RWPE1 (cell line): Measurements from ENCODE around the gene ZNF268.

Experiments used
- CTCF ChIA-PET: fragments of 350-600 bp; sonication (Branson Sonifier 250); formaldehyde crosslinking; extraction: SDS; loops from one replicate; lab custom pipeline; 2021; lab: Yijun Ruan, JAX
- POLR2A ChIA-PET: fragments of 400-600 bp; formaldehyde crosslinking; extraction: SDS; loops from one replicate; lab custom pipeline; 2020; ENCODE audit warnings: antibody characterized with exemption; ENCODE audit not compliant: low non-redundant PET; lab: Yijun Ruan, JAX
- DNase-seq: peaks from one replicate; pipeline ENCODE4 v3.0.0; 2012; ENCODE audit warnings: low spot score
- H3K27ac ChIP-seq: fragments of 450-650 bp; 2 replicates; pipeline ENCODE4 v1.5.1; 2017
- CTCF ChIP-seq: fragments of 450-650 bp; conservative IDR thresholded peaks from 2 replicates; pipeline ENCODE4 v1.5.1; 2017; ENCODE audit warnings: low read depth, mild to moderate bottlenecking

The ZNF268 gene

DNA sequence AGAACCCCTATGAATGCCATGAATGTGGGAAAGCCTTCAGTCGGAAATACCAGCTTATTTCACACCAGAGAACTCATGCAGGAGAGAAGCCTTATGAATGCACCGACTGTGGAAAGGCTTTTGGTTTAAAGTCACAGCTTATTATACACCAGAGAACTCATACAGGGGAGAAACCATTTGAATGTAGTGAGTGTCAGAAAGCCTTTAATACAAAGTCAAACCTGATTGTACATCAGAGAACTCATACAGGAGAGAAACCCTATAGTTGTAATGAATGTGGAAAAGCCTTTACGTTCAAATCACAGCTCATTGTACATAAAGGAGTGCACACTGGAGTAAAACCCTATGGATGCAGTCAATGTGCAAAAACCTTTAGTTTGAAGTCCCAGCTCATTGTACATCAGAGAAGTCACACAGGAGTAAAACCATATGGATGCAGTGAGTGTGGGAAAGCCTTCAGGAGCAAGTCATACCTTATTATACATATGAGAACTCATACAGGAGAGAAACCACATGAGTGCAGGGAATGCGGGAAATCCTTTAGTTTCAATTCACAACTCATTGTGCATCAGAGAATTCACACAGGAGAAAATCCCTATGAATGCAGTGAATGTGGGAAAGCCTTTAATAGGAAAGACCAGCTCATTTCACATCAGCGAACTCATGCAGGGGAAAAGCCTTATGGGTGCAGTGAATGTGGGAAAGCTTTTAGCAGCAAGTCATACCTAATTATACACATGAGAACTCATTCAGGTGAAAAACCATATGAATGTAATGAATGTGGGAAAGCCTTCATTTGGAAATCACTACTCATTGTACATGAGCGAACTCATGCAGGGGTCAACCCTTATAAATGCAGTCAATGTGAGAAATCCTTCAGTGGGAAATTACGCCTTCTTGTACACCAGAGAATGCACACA lies 22.3 kb downstream of the ZNF268 start:
- CTCF ChIA-PET: no interaction called here
- no peak overlapping the region for H3K27ac ChIP-seq
- TF ChIP-seq CTCF: no peak
- no peak for DNase-seq
- POLR2A ChIA-PET: no interaction called here

GRCh38 chr12:133204264-133204603 lies 22.9 kb downstream of the ZNF268 start:
- no peak for DNase-seq
- H3K27ac ChIP-seq: no peak overlapping the region
- POLR2A ChIA-PET: no interaction called here
- TF ChIP-seq CTCF: no peak
- CTCF ChIA-PET: no interaction called here

DNA sequence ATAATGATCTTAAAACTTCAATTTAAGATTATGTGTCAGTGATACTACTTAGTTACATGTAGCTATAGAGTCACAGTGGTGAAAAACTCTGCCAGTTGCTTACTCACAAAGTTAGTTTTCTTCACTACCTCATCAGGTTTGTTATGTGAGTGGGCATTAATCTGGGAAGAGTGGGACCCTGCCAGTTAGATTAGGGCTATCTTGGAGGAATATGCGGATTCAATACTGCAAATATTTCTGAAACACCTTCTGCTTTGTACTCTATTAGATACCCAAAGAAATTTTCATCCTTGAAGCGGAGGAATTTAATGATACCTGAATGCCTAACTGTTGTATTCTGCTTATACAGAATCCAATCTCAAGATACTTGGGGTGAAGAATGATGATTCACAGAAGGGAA lies 25.1 kb downstream of the ZNF268 start:
- ChIA-PET CTCF (no interaction called here), POLR2A (no interaction called here)
- TF ChIP-seq CTCF: no peak
- DNase-seq: no peak
- no peak overlapping the region for H3K27ac ChIP-seq

GRCh38 chr12:133215724-133216123 lies 34.4 kb downstream of the ZNF268 start:
- ChIA-PET CTCF (no interaction called here), POLR2A (no interaction called here)
- DNase-seq: no peak
- H3K27ac ChIP-seq: no peak overlapping the region
- TF ChIP-seq CTCF: no peak

- CTCF ChIA-PET: no interaction called here
- POLR2A ChIA-PET: no interaction called here
- DNase-seq: no peak
- no peak for TF ChIP-seq CTCF
- H3K27ac ChIP-seq: no peak overlapping the region
These were observed 35.9 kb downstream of the ZNF268 start for GRCh38 chr12:133217219-133217618.

DNA sequence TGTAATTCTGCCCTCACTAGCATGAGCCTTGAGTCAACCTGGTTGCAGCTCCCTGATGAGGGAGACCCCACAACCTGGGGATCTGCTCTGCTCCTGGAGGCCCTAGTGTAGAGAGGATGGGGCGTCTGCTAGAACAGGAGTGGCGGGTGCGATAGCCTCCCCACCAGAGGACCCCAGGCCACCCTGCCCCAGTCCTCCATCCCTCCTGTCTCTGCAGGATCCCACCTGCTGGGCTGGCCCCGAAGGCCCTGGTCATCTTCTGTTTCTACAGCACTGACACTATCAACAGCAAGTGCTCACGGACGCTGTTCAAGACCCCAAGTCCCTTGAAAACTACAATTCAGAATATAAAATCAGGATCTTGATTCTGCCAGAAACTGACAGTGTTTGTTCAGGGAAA lies 39.2 kb downstream of the ZNF268 start:
- POLR2A ChIA-PET: no interaction called here
- CTCF ChIA-PET: no interaction called here
- no peak for DNase-seq
- H3K27ac ChIP-seq: no peak overlapping the region
- no peak for TF ChIP-seq CTCF
